ENCODE data around the gene JAKMIP1.

JAKMIP1 gene

GRCh38 chr4:5988086-5988845 lies 212.1 kb downstream of the JAKMIP1 start:
- peaks cover 0 to 3% of the 10 kb centered on the region in 2 donors for H3K9me3 ChIP-seq (ENCODE audit: control insufficient read depth in 2 of 2, low read length in 2 of 2)
- H3K4me3 ChIP-seq (ENCODE audit: low read length in 2 of 2): no peak overlapping the region
- no peak overlapping the region for H3K9ac ChIP-seq (ENCODE audit: low read length in 2 of 2)
- H3K36me3 ChIP-seq (ENCODE audit: control insufficient read depth in 2 of 2, insufficient read depth in 2 of 2, low read length in 2 of 2): no peaks in the 10 kb centered on the region
- no peak overlapping the region for H3K27ac ChIP-seq (ENCODE audit: low read length)
- no peaks in the 10 kb centered on the region for H3K4me1 ChIP-seq (ENCODE audit: control insufficient read depth, insufficient read depth, low read length)
- H3K27me3 ChIP-seq (ENCODE audit: control insufficient read depth in 1 of 2, insufficient read depth in 2 of 2, low read length in 2 of 2): peaks cover 5 to 7% of the 10 kb centered on the region in 2 donors

GRCh38 chr4:5984843-5985242 lies 215.5 kb downstream of the JAKMIP1 start:
- H3K27ac ChIP-seq (ENCODE audit: low read length): no peak overlapping the region
- H3K27me3 ChIP-seq (ENCODE audit: control insufficient read depth in 1 of 2, insufficient read depth in 2 of 2, low read length in 2 of 2): peaks cover 5 to 6% of the 10 kb centered on the region in 2 donors
- no peak overlapping the region for H3K4me3 ChIP-seq (ENCODE audit: low read length in 2 of 2)
- H3K9ac ChIP-seq (ENCODE audit: low read length in 2 of 2): no peak overlapping the region
- H3K4me1 ChIP-seq (ENCODE audit: control insufficient read depth, insufficient read depth, low read length): no peaks in the 10 kb centered on the region
- peaks cover 0 to 3% of the 10 kb centered on the region in 2 donors for H3K9me3 ChIP-seq (ENCODE audit: control insufficient read depth in 2 of 2, low read length in 2 of 2)
- no peaks in the 10 kb centered on the region for H3K36me3 ChIP-seq (ENCODE audit: control insufficient read depth in 2 of 2, insufficient read depth in 2 of 2, low read length in 2 of 2)

GRCh38 chr4:5982156-5982973 lies 218.0 kb downstream of the JAKMIP1 start:
- H3K9ac ChIP-seq (ENCODE audit: low read length in 2 of 2): no peak overlapping the region
- H3K4me1 ChIP-seq (ENCODE audit: control insufficient read depth, insufficient read depth, low read length): no peaks in the 10 kb centered on the region
- H3K27me3 ChIP-seq (ENCODE audit: control insufficient read depth in 1 of 2, insufficient read depth in 2 of 2, low read length in 2 of 2): peaks cover 5 to 6% of the 10 kb centered on the region in 2 donors
- peaks cover 0 to 3% of the 10 kb centered on the region in 2 donors for H3K9me3 ChIP-seq (ENCODE audit: control insufficient read depth in 2 of 2, low read length in 2 of 2)
- no peaks in the 10 kb centered on the region for H3K36me3 ChIP-seq (ENCODE audit: control insufficient read depth in 2 of 2, insufficient read depth in 2 of 2, low read length in 2 of 2)
- no peak overlapping the region for H3K27ac ChIP-seq (ENCODE audit: low read length)
- no peak overlapping the region for H3K4me3 ChIP-seq (ENCODE audit: low read length in 2 of 2)

GRCh38 chr4:5980436-5981155 lies 219.8 kb downstream of the JAKMIP1 start:
- Histone ChIP-seq H3K4me3 (ENCODE audit: low read length in 2 of 2) (no peak overlapping the region), H3K36me3 (ENCODE audit: control insufficient read depth in 2 of 2, insufficient read depth in 2 of 2, low read length in 2 of 2) (no peaks in the 10 kb centered on the region), H3K4me1 (ENCODE audit: control insufficient read depth, insufficient read depth, low read length) (no peaks in the 10 kb centered on the region), H3K27me3 (ENCODE audit: control insufficient read depth in 1 of 2, insufficient read depth in 2 of 2, low read length in 2 of 2) (peaks cover 5 to 13% of the 10 kb centered on the region in 2 donors), H3K9ac (ENCODE audit: low read length in 2 of 2) (no peak overlapping the region), H3K27ac (ENCODE audit: low read length) (no peak overlapping the region), H3K9me3 (ENCODE audit: control insufficient read depth in 2 of 2, low read length in 2 of 2) (peaks cover 0 to 3% of the 10 kb centered on the region in 2 donors)

GRCh38 chr4:5979981-5980380 lies 220.4 kb downstream of the JAKMIP1 start:
- peaks cover 5 to 13% of the 10 kb centered on the region in 2 donors for H3K27me3 ChIP-seq (ENCODE audit: control insufficient read depth in 1 of 2, insufficient read depth in 2 of 2, low read length in 2 of 2)
- H3K36me3 ChIP-seq (ENCODE audit: control insufficient read depth in 2 of 2, insufficient read depth in 2 of 2, low read length in 2 of 2): no peaks in the 10 kb centered on the region
- no peak overlapping the region for H3K4me3 ChIP-seq (ENCODE audit: low read length in 2 of 2)
- H3K9me3 ChIP-seq (ENCODE audit: control insufficient read depth in 2 of 2, low read length in 2 of 2): peaks cover 0 to 3% of the 10 kb centered on the region in 2 donors
- no peaks in the 10 kb centered on the region for H3K4me1 ChIP-seq (ENCODE audit: control insufficient read depth, insufficient read depth, low read length)
- no peak overlapping the region for H3K27ac ChIP-seq (ENCODE audit: low read length)
- no peak overlapping the region for H3K9ac ChIP-seq (ENCODE audit: low read length in 2 of 2)

GRCh38 chr4:5976921-5977320 lies 223.4 kb downstream of the JAKMIP1 start:
- Histone ChIP-seq H3K27ac (ENCODE audit: low read length) (no peak overlapping the region), H3K36me3 (ENCODE audit: control insufficient read depth in 2 of 2, insufficient read depth in 2 of 2, low read length in 2 of 2) (no peaks in the 10 kb centered on the region), H3K9ac (ENCODE audit: low read length in 2 of 2) (no peak overlapping the region), H3K27me3 (ENCODE audit: control insufficient read depth in 1 of 2, insufficient read depth in 2 of 2, low read length in 2 of 2) (peaks cover 14 to 21% of the 10 kb centered on the region in 2 donors), H3K9me3 (ENCODE audit: control insufficient read depth in 2 of 2, low read length in 2 of 2) (no peaks in the 10 kb centered on the region), H3K4me1 (ENCODE audit: control insufficient read depth, insufficient read depth, low read length) (no peaks in the 10 kb centered on the region), H3K4me3 (ENCODE audit: low read length in 2 of 2) (no peak overlapping the region)

GRCh38 chr4:5976431-5976830 lies 223.9 kb downstream of the JAKMIP1 start:
- Histone ChIP-seq H3K9me3 (ENCODE audit: control insufficient read depth in 2 of 2, low read length in 2 of 2) (no peaks in the 10 kb centered on the region), H3K27ac (ENCODE audit: low read length) (no peak overlapping the region), H3K27me3 (ENCODE audit: control insufficient read depth in 1 of 2, insufficient read depth in 2 of 2, low read length in 2 of 2) (peaks cover 14 to 21% of the 10 kb centered on the region in 2 donors), H3K36me3 (ENCODE audit: control insufficient read depth in 2 of 2, insufficient read depth in 2 of 2, low read length in 2 of 2) (no peaks in the 10 kb centered on the region), H3K4me1 (ENCODE audit: control insufficient read depth, insufficient read depth, low read length) (no peaks in the 10 kb centered on the region), H3K4me3 (ENCODE audit: low read length in 2 of 2) (no peak overlapping the region), H3K9ac (ENCODE audit: low read length in 2 of 2) (no peak overlapping the region)

Measured in stomach smooth muscle (tissue), 2 donors.